ENCODE measurements around the gene SBNO2. TPM values are rescaled to one million over a fixed set of nuclear protein-coding genes. Genes with fewer than 3 reads are reported as not detected.

The SBNO2 gene
- total RNA-seq, 2 donors from 2014 or later: 65.5 to 77.1 TPM

- intact Hi-C loops (cut with DNase I): no loop called here
- no peaks in the 10 kb centered on the region for H3K36me3 ChIP-seq
- peaks cover 13% of the 10 kb centered on the region for H3K4me1 ChIP-seq
- H3K9me3 ChIP-seq: no peaks in the 10 kb centered on the region
- peak overlapping the region; percentile 94 for H3K27ac ChIP-seq
- no peak for DNase-seq
- H3K27me3 ChIP-seq: no peaks in the 10 kb centered on the region
- no peak overlapping the region for H3K4me3 ChIP-seq
- no peak for TF ChIP-seq CTCF (IDR thresholded peaks at IDR 0.05)
- H3K9ac ChIP-seq (ENCODE audit: low read depth in 2 of 2, low read length in 2 of 2): peak overlapping the region; percentile 38 to 50
Observed at GRCh38 chr19:1170938-1171754, 2.9 kb downstream of the SBNO2 start.

GRCh38 chr19:1169921-1170885 is 3.9 kb downstream of the SBNO2 start:
- Histone ChIP-seq H3K4me1 (peaks cover 13% of the 10 kb centered on the region), H3K9me3 (no peaks in the 10 kb centered on the region), H3K4me3 (no peak overlapping the region), H3K9ac (ENCODE audit: low read depth in 2 of 2, low read length in 2 of 2) (peak overlapping the region in 1 of 2 donors; percentile 43), H3K36me3 (no peaks in the 10 kb centered on the region), H3K27me3 (no peaks in the 10 kb centered on the region), H3K27ac (peak overlapping the region; percentile 51)
- DNase-seq: no peak
- TF ChIP-seq CTCF (IDR thresholded peaks at IDR 0.05): no peak
- intact Hi-C loops (cut with DNase I): no loop called here

GRCh38 chr19:1169411-1169791 is 4.7 kb downstream of the SBNO2 start:
- DNase-seq: no peak
- H3K27me3 ChIP-seq: no peaks in the 10 kb centered on the region
- no peak for TF ChIP-seq CTCF (IDR thresholded peaks at IDR 0.05)
- H3K9me3 ChIP-seq: no peaks in the 10 kb centered on the region
- no peaks in the 10 kb centered on the region for H3K36me3 ChIP-seq
- peaks cover 13% of the 10 kb centered on the region for H3K4me1 ChIP-seq
- H3K9ac ChIP-seq (ENCODE audit: low read depth in 2 of 2, low read length in 2 of 2): peak overlapping the region; percentile 43 to 55
- intact Hi-C loops (cut with DNase I): no loop called here
- H3K27ac ChIP-seq: peak overlapping the region; percentile 51
- no peak overlapping the region for H3K4me3 ChIP-seq

DNA sequence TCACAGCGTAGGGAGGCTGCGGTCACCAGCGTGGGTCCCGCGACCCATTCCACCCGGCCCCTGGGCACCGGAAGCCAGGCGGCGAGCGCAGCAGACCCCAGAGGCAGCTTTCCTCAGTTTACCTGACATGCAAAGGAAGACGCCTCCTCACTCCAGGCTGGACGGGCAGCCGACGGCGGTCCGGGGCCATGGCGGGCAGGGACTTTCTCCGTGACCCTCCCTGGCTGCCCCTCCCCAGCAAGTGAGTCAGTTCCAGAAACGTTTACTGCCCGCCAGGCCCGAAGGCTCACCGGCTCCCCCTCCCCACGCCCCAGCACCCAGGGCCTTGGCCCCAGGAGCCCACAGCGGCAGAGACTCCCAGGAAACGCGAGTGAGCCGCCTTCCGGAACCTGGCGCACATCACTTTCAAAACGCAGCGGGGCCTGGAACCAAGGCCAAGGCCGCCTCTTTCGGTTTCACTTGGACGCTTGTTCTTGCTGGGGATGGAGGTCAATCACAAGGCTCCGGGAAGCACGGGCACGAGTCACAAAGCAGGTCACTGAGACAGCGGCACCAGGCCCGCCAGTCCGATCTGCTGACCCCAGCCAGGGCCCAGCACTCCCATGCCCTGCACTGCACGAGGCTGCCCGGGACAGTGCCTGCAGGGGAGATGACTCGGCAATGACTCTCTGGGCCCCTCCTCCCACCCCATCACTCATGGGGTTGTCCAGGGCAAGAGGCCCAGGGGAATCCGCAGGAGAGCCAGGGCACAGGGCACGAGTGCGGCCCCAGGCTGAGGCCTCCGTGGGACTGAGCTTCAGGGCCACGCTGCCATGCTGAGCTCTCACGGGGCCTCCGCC is 5.3 kb downstream of the SBNO2 start:
- Histone ChIP-seq H3K36me3 (no peaks in the 10 kb centered on the region), H3K9me3 (no peaks in the 10 kb centered on the region), H3K27me3 (no peaks in the 10 kb centered on the region), H3K4me1 (peaks cover 13% of the 10 kb centered on the region), H3K27ac (peak overlapping the region; percentile 51), H3K4me3 (peak overlapping the region; percentile 7), H3K9ac (ENCODE audit: low read depth in 2 of 2, low read length in 2 of 2) (peak overlapping the region; percentile 53 to 55)
- intact Hi-C loops (cut with DNase I): no loop called here
- no peak for TF ChIP-seq CTCF (IDR thresholded peaks at IDR 0.05)
- no peak for DNase-seq

Data from colonic mucosa (tissue), 4 donors.